Mesodermal cell (in vitro differentiated cells): Measurements from ENCODE around the gene UBL4B.

Experiments
- H3K27ac ChIP-seq: 2 replicates; pipeline ENCODE4 v1.7.0; 2013; ENCODE audit warnings: mild to moderate bottlenecking, low read depth, low read length, moderate library complexity; ENCODE audit not compliant: severe bottlenecking
- H3K36me3 ChIP-seq: 2 replicates; pipeline ENCODE4 v1.7.1; 2013; ENCODE audit warnings: mild to moderate bottlenecking, low read length, moderate library complexity; ENCODE audit not compliant: control insufficient read depth, insufficient read depth
- H3K4me1 ChIP-seq: one replicate; pipeline ENCODE4 v1.7.1; 2013; ENCODE audit warnings: mild to moderate bottlenecking, low read length; ENCODE audit not compliant: insufficient read depth, control insufficient read depth, poor library complexity, severe bottlenecking
- H3K4me3 ChIP-seq: 2 replicates; pipeline ENCODE4 v1.7.0; 2013; ENCODE audit warnings: low read length, control low read depth, mild to moderate bottlenecking; ENCODE audit not compliant: insufficient read depth, poor library complexity, severe bottlenecking; ENCODE audit errors: extremely low read depth
- H3K9me3 ChIP-seq: 2 replicates; pipeline ENCODE4 v1.7.1; 2013; ENCODE audit warnings: mild to moderate bottlenecking, low read length, moderate library complexity; ENCODE audit not compliant: control insufficient read depth
- WGBS, 2 experiments: methylation state at CpG; one replicate each; pipeline ENCODE4 v1.1.5; 2013; ENCODE audit warnings: missing lambda C conversion rate in 2 of 2; ENCODE audit not compliant: insufficient coverage in 2 of 2; 5-methylcytosine and 5-hydroxymethylcytosine counted together

UBL4B gene

DNA sequence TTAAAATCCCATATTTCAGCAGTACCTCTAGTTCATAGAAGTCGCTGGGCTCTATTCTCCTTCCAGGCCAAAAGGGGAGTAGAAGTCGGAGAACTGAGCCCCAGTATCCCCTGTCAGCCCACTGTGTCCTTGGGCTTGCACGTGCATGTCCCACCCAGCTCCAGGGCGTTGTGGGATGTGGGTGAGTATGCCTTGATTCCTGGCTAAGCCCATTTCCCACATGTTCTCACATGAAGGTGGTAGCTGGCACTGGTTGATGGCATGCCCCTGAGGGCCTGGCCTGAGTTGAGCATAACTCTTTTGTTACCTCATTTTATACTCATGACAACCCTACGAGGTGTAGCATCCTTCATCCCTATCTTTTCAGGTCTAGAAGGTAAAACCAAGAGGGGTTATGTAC is 46.0 kb downstream of the UBL4B start:
- Histone ChIP-seq H3K4me3 (no peak overlapping the region), H3K9me3 (no peaks in the 10 kb centered on the region), H3K36me3 (no peaks in the 10 kb centered on the region), H3K4me1 (no peaks in the 10 kb centered on the region), H3K27ac (no peak overlapping the region)
- WGBS, 2 experiments, result 82 to 87% methylated on average over 3 to 5 of the region's 5 CpGs

- no peaks in the 10 kb centered on the region for H3K4me1 ChIP-seq
- no peaks in the 10 kb centered on the region for H3K36me3 ChIP-seq
- H3K27ac ChIP-seq, result no peak overlapping the region
- H3K9me3 ChIP-seq, result no peaks in the 10 kb centered on the region
- no peak overlapping the region for H3K4me3 ChIP-seq
- WGBS, 2 experiments, result 100% methylated on average over 2 of the region's 2 CpGs; no CpG with 5 or more reads in 1 of the 2 experiments
These were observed 46.9 kb downstream of the UBL4B start for GRCh38 chr1:110159168-110159567.

GRCh38 chr1:110160538-110161100 is 48.4 kb downstream of the UBL4B start:
- H3K9me3 ChIP-seq, result no peaks in the 10 kb centered on the region
- no peaks in the 10 kb centered on the region for H3K36me3 ChIP-seq
- no peak overlapping the region for H3K27ac ChIP-seq
- H3K4me3 ChIP-seq, result no peak overlapping the region
- 77 to 82% methylated on average over 10 of the region's 10 CpGs for WGBS, 2 experiments
- no peaks in the 10 kb centered on the region for H3K4me1 ChIP-seq

- Histone ChIP-seq H3K4me1 (no peaks in the 10 kb centered on the region), H3K36me3 (no peaks in the 10 kb centered on the region), H3K27ac (no peak overlapping the region), H3K4me3 (no peak overlapping the region), H3K9me3 (no peaks in the 10 kb centered on the region)
- WGBS, 2 experiments, result 87 to 100% methylated on average over 2 to 3 of the region's 3 CpGs
These were observed 48.9 kb downstream of the UBL4B start for GRCh38 chr1:110161165-110161564.

DNA sequence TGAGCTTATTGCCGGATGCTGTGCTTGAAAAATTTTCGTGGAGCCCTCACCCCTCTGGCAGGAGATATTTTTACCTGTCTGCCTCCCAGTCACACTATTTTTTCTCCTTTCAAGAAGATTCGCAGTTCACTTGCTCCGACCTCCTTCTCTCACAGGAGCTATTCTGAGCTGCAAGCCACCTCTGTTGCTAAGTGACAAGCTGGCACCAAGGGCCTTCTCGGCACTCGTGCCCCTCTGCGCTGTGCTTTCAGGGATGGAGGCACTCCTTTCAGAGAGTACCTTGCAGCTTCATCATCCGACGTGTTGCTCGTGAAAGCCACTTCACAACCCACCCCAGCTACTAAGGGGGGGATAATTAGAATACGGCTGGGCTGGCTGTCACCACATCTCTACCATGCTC is 49.6 kb downstream of the UBL4B start:
- Histone ChIP-seq H3K36me3 (no peaks in the 10 kb centered on the region), H3K4me3 (no peak overlapping the region), H3K27ac (no peak overlapping the region), H3K4me1 (no peaks in the 10 kb centered on the region), H3K9me3 (no peaks in the 10 kb centered on the region)
- WGBS, 2 experiments, result 93 to 94% methylated on average over 7 to 10 of the region's 11 CpGs
